Measurements from ENCODE around the gene C4orf17. TPM values are rescaled to one million over a fixed set of nuclear protein-coding genes. Genes with fewer than 3 reads are reported as not detected.

The C4orf17 gene
- total and polyA plus RNA-seq, 2 of the 8 experiments (the other 6 are each of a cell fraction or from before 2014, with no cell fraction given): not detected

- TF ChIP-seq HDAC2 (IDR thresholded peaks at IDR 0.05; ENCODE audit: borderline replicate concordance in 1 of 2, low read depth in 2 of 2, low read length in 2 of 2): no peak
- no peak for TF ChIP-seq CTCF (IDR thresholded peaks at IDR 0.05; ENCODE audit: control extremely low read depth in 1 of 3, insufficient read depth in 1 of 3, low read depth in 1 of 3, low read length in 3 of 3)
- no peak for TF ChIP-seq POLR2A (IDR thresholded peaks at IDR 0.05; ENCODE audit: control extremely low read depth in 1 of 2, low read depth in 2 of 2, low read length in 2 of 2)
- no peak for TF ChIP-seq ZNF274 (IDR thresholded peaks at IDR 0.05; ENCODE audit: borderline replicate concordance, extremely low read depth, low read length)
Measured at GRCh38 chr4:99586322-99586721, 75.5 kb downstream of the C4orf17 start (continued).

Data from H1 (cell line).